ENCODE results near the gene CCDC149.
"Not testable (repeated sequence)": the region's sequence is repeated elsewhere in the genome, so short reads cannot be mapped to it uniquely, and the experiment has no call there.

Gene CCDC149

DNA sequence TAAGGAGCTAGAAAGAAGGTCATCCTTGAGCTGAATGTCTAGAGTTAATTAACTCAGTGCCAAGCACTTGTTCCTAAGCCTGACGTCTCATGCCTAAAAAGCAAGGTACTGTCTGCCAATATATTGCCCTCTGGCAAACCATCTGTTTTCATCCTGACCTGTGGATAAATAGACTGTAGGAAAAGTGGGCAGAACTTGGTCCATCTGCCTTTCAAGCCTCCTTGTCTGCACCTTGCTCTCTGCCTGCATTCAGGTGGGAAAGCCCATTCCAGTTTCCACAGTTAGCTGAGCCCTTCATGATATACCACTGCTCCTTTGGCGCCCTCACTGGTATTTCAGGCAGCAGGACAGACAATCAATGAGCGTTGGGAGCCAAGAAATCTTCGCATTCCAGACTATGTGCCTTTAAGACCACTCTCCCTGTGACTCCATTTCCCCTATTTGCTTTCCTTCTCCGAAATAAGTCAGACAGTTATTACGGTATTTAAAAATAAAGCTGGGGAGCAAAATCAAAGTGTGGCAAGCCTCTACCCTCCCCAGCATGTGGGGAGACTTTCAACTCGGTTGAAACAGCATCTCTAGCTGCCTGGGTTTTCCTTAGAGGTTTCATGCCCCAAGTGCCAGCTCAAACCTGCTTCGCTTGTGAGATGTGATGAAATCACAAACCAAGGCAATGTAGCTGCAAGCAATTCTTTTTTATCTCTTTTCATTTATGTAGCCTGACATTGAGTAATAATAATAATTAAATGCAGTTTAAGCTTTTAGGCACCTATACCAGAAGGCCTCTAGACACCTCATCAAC is 2.5 kb upstream of the CCDC149 start:
- Histone ChIP-seq H2BK15ac (replicated peaks; ENCODE audit: low read depth) (no peak overlapping the region), H3K79me2 (ENCODE audit: control insufficient read depth, insufficient read depth, low read length) (no peaks in the 10 kb centered on the region), H3K4me3 (ENCODE audit: low read length) (no peak overlapping the region), H2BK5ac (ENCODE audit: low read length) (no peak overlapping the region), H3K9ac (ENCODE audit: low read length) (no peak overlapping the region), H3K23ac (ENCODE audit: low read length) (no peak overlapping the region), H4K5ac (ENCODE audit: low read length) (no peak overlapping the region), H3K56ac (ENCODE audit: low read length) (no peak overlapping the region), H3K27me3 (ENCODE audit: insufficient read depth, low read length, poor library complexity) (no peaks in the 10 kb centered on the region), H3K36me3 (ENCODE audit: control insufficient read depth, insufficient read depth, low read length) (no peaks in the 10 kb centered on the region), H4K8ac (ENCODE audit: low read depth, low read length) (no peak overlapping the region), H3K79me1 (ENCODE audit: low read length) (no peaks in the 10 kb centered on the region), H2AK5ac (ENCODE audit: low read length) (no peak overlapping the region), H3K4me1 (ENCODE audit: control insufficient read depth, low read depth, low read length) (no peaks in the 10 kb centered on the region), H3K4me2 (ENCODE audit: low read length) (no peak overlapping the region), H3K27ac (ENCODE audit: low read depth, low read length) (no peak overlapping the region), H3K18ac (ENCODE audit: low read length) (no peak overlapping the region), H2BK120ac (ENCODE audit: low read depth, low read length) (no peak overlapping the region), H3K4ac (ENCODE audit: low read depth, low read length) (no peak overlapping the region)
- no CpG with 5 or more reads among the region's 8 CpGs for WGBS (ENCODE audit: extremely low coverage, insufficient coverage, low lambda C conversion rate)
- DNase-seq, result peak; percentile 52

DNA sequence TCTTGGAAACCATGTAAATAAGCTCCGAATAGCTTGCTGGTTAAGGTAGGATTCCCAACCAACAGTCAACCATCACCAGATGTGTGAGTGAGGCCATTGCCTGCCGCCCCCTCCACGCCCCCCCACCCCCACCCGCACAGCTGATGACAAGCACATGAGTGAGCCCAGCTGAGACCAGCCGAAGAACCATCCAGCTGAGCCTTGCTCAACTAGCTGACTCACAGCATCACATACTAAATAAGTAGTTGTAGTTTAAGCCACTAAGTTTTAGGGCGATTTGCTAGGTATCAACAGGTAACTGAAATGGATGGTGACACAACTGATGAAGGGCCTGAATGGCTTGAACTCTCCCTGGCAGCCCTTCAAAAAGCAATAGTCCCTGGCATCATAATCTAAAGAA is 1.6 kb upstream of the CCDC149 start:
- Histone ChIP-seq H2BK15ac (replicated peaks; ENCODE audit: low read depth) (no peak overlapping the region), H3K23ac (ENCODE audit: low read length) (no peak overlapping the region), H3K56ac (ENCODE audit: low read length) (no peak overlapping the region), H3K9ac (ENCODE audit: low read length) (no peak overlapping the region), H2BK5ac (ENCODE audit: low read length) (no peak overlapping the region), H3K4me2 (ENCODE audit: low read length) (no peak overlapping the region), H2BK120ac (ENCODE audit: low read depth, low read length) (no peak overlapping the region), H2AK5ac (ENCODE audit: low read length) (no peak overlapping the region), H3K27me3 (ENCODE audit: insufficient read depth, low read length, poor library complexity) (no peaks in the 10 kb centered on the region), H3K18ac (ENCODE audit: low read length) (no peak overlapping the region), H3K4ac (ENCODE audit: low read depth, low read length) (no peak overlapping the region), H3K79me1 (ENCODE audit: low read length) (no peaks in the 10 kb centered on the region), H3K27ac (ENCODE audit: low read depth, low read length) (no peak overlapping the region), H3K4me1 (ENCODE audit: control insufficient read depth, low read depth, low read length) (no peaks in the 10 kb centered on the region), H3K79me2 (ENCODE audit: control insufficient read depth, insufficient read depth, low read length) (no peaks in the 10 kb centered on the region), H3K4me3 (ENCODE audit: low read length) (no peak overlapping the region), H4K8ac (ENCODE audit: low read depth, low read length) (no peak overlapping the region), H3K36me3 (ENCODE audit: control insufficient read depth, insufficient read depth, low read length) (no peaks in the 10 kb centered on the region), H4K5ac (ENCODE audit: low read length) (no peak overlapping the region)
- WGBS (ENCODE audit: extremely low coverage, insufficient coverage, low lambda C conversion rate), result no CpG with 5 or more reads among the region's 6 CpGs
- no peak for DNase-seq

DNA sequence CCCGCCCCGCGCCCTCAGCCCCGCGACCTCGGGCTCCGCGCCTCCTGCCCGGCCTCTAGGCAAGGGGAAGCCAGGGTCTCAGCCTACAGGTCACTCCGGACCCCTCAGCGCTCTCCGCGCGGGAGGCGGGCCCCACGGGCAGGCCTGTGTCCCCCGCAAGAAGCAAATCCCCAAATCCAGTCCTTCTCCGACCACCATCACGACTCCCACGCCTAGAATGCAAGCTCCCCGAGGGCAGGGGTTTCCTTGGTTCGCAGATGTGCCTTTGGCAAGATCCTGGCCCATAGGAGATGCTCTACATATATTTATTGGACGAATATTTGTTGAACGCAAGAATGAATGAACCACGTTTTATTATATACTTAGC is 260 bp upstream of the CCDC149 start:
- H3K9ac ChIP-seq (ENCODE audit: low read length), result peak overlapping the region; percentile 73
- no peak overlapping the region for H2BK5ac ChIP-seq (ENCODE audit: low read length)
- no peak overlapping the region for H3K27ac ChIP-seq (ENCODE audit: low read depth, low read length)
- H2BK15ac ChIP-seq (replicated peaks; ENCODE audit: low read depth), result no peak overlapping the region
- H3K79me2 ChIP-seq (ENCODE audit: control insufficient read depth, insufficient read depth, low read length), result no peaks in the 10 kb centered on the region
- H3K79me1 ChIP-seq (ENCODE audit: low read length), result no peaks in the 10 kb centered on the region
- no peak overlapping the region for H4K8ac ChIP-seq (ENCODE audit: low read depth, low read length)
- peak overlapping the region; percentile 46 for H3K4ac ChIP-seq (ENCODE audit: low read depth, low read length)
- no peaks in the 10 kb centered on the region for H3K27me3 ChIP-seq (ENCODE audit: insufficient read depth, low read length, poor library complexity)
- peak overlapping the region; percentile 86 for H3K56ac ChIP-seq (ENCODE audit: low read length)
- no peak overlapping the region for H3K23ac ChIP-seq (ENCODE audit: low read length)
- peak overlapping the region; percentile 17 for H2BK120ac ChIP-seq (ENCODE audit: low read depth, low read length)
- peak; percentile 39 for DNase-seq
- H4K5ac ChIP-seq (ENCODE audit: low read length), result no peak overlapping the region
- H2AK5ac ChIP-seq (ENCODE audit: low read length), result no peak overlapping the region
- no peaks in the 10 kb centered on the region for H3K4me1 ChIP-seq (ENCODE audit: control insufficient read depth, low read depth, low read length)
- no peak overlapping the region for H3K4me3 ChIP-seq (ENCODE audit: low read length)
- H3K4me2 ChIP-seq (ENCODE audit: low read length), result peak overlapping the region; percentile 64
- H3K36me3 ChIP-seq (ENCODE audit: control insufficient read depth, insufficient read depth, low read length), result no peaks in the 10 kb centered on the region
- WGBS (ENCODE audit: extremely low coverage, insufficient coverage, low lambda C conversion rate), result no CpG with 5 or more reads among the region's 25 CpGs
- peak overlapping the region; percentile 25 for H3K18ac ChIP-seq (ENCODE audit: low read length)

DNA sequence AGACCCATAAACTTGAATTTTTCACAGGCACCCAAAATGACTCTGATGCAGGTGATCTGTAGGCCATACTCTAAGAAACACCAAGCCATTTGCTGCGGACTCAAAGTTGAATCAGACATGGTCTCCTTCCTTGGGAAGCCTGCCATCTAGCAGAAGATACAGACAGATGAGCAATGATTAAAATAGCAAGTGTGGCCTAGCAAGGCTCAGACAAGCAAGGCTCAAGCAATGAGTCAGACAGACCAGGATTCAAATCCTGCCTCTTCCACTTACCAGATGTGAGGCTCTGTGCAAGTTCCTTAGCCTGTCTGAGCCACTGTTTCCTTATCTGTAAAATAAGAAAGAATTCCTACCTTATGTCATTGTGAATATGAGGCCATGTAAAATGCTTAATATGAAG is 2.3 kb downstream of the CCDC149 start:
- WGBS (ENCODE audit: extremely low coverage, insufficient coverage, low lambda C conversion rate), result no CpG with 5 or more reads among the region's 1 CpG
- no peak overlapping the region for H2BK15ac ChIP-seq (replicated peaks; ENCODE audit: low read depth)
- H3K27me3 ChIP-seq (ENCODE audit: insufficient read depth, low read length, poor library complexity), result no peaks in the 10 kb centered on the region
- H2AK5ac ChIP-seq (ENCODE audit: low read length), result no peak overlapping the region
- H3K56ac ChIP-seq (ENCODE audit: low read length), result no peak overlapping the region
- H3K79me2 ChIP-seq (ENCODE audit: control insufficient read depth, insufficient read depth, low read length), result no peaks in the 10 kb centered on the region
- H4K8ac ChIP-seq (ENCODE audit: low read depth, low read length), result no peak overlapping the region
- no peak overlapping the region for H2BK120ac ChIP-seq (ENCODE audit: low read depth, low read length)
- no peak overlapping the region for H3K4ac ChIP-seq (ENCODE audit: low read depth, low read length)
- no peak overlapping the region for H3K4me3 ChIP-seq (ENCODE audit: low read length)
- H3K36me3 ChIP-seq (ENCODE audit: control insufficient read depth, insufficient read depth, low read length), result no peaks in the 10 kb centered on the region
- no peak overlapping the region for H3K9ac ChIP-seq (ENCODE audit: low read length)
- no peak overlapping the region for H4K5ac ChIP-seq (ENCODE audit: low read length)
- H3K79me1 ChIP-seq (ENCODE audit: low read length), result no peaks in the 10 kb centered on the region
- no peak overlapping the region for H3K18ac ChIP-seq (ENCODE audit: low read length)
- H3K4me1 ChIP-seq (ENCODE audit: control insufficient read depth, low read depth, low read length), result no peaks in the 10 kb centered on the region
- H2BK5ac ChIP-seq (ENCODE audit: low read length), result no peak overlapping the region
- no peak overlapping the region for H3K4me2 ChIP-seq (ENCODE audit: low read length)
- DNase-seq, result no peak
- H3K23ac ChIP-seq (ENCODE audit: low read length), result no peak overlapping the region
- no peak overlapping the region for H3K27ac ChIP-seq (ENCODE audit: low read depth, low read length)

DNA sequence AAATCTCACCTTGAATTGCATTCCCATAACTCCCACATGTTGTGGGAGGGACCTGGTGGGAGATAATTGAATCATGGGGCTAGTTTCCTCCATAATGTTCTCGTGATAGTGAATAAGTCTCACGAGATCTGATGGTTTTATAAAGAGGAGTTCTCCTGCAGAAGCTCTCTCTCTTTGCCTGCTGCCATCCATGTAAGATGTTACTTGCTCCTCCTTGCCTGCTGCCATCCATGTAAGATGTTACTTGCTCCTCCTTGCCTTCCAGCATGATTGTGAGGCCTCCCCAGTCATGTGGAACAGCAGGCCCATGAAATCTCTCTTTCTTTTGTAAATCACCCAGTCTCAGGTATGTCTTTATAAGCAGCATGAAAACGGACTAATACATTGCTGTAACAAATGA is 3.2 kb downstream of the CCDC149 start:
- not testable (repeated sequence) for H3K36me3 ChIP-seq (ENCODE audit: control insufficient read depth, insufficient read depth, low read length); H3K4me3 ChIP-seq (ENCODE audit: low read length); H3K4ac ChIP-seq (ENCODE audit: low read depth, low read length); H3K9ac ChIP-seq (ENCODE audit: low read length); H3K27me3 ChIP-seq (ENCODE audit: insufficient read depth, low read length, poor library complexity); DNase-seq; H4K5ac ChIP-seq (ENCODE audit: low read length); H2AK5ac ChIP-seq (ENCODE audit: low read length); H3K4me2 ChIP-seq (ENCODE audit: low read length); H4K8ac ChIP-seq (ENCODE audit: low read depth, low read length); H3K27ac ChIP-seq (ENCODE audit: low read depth, low read length); H3K56ac ChIP-seq (ENCODE audit: low read length); H3K79me2 ChIP-seq (ENCODE audit: control insufficient read depth, insufficient read depth, low read length); H3K18ac ChIP-seq (ENCODE audit: low read length); H3K79me1 ChIP-seq (ENCODE audit: low read length); H3K23ac ChIP-seq (ENCODE audit: low read length); H3K4me1 ChIP-seq (ENCODE audit: control insufficient read depth, low read depth, low read length); H2BK120ac ChIP-seq (ENCODE audit: low read depth, low read length); H2BK15ac ChIP-seq (replicated peaks; ENCODE audit: low read depth); H2BK5ac ChIP-seq (ENCODE audit: low read length)
- WGBS (ENCODE audit: extremely low coverage, insufficient coverage, low lambda C conversion rate), result no CpG with 5 or more reads among the region's 3 CpGs

DNA sequence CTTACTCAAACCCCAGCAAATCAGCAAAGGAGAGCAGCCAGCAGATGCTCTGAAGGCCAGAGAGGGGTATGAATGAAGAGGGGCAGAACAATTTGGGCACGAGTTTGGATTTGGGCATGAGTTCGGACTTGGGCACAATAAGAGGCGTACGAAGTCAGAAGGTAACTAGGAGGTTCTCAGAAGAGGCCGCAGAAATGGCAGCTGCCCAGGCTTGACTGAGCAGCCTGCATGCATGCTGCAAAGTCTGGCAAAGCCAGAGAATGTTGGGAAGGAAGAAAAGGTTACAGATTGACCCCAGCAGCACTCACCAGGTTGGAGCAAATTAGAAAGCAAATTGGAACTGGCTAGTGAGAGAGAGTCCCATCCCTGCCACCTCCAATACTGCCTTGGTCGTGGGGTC is 15.2 kb downstream of the CCDC149 start:
- no peak overlapping the region for H2BK15ac ChIP-seq (replicated peaks; ENCODE audit: low read depth)
- no peak overlapping the region for H3K18ac ChIP-seq (ENCODE audit: low read length)
- H3K27me3 ChIP-seq (ENCODE audit: insufficient read depth, low read length, poor library complexity), result no peaks in the 10 kb centered on the region
- H3K4me2 ChIP-seq (ENCODE audit: low read length), result no peak overlapping the region
- H3K23ac ChIP-seq (ENCODE audit: low read length), result no peak overlapping the region
- H2BK120ac ChIP-seq (ENCODE audit: low read depth, low read length), result no peak overlapping the region
- H3K79me2 ChIP-seq (ENCODE audit: control insufficient read depth, insufficient read depth, low read length), result no peaks in the 10 kb centered on the region
- no peaks in the 10 kb centered on the region for H3K36me3 ChIP-seq (ENCODE audit: control insufficient read depth, insufficient read depth, low read length)
- no peak overlapping the region for H3K4me3 ChIP-seq (ENCODE audit: low read length)
- no peak overlapping the region for H4K8ac ChIP-seq (ENCODE audit: low read depth, low read length)
- no peaks in the 10 kb centered on the region for H3K4me1 ChIP-seq (ENCODE audit: control insufficient read depth, low read depth, low read length)
- no peak for DNase-seq
- H3K27ac ChIP-seq (ENCODE audit: low read depth, low read length), result no peak overlapping the region
- no peaks in the 10 kb centered on the region for H3K79me1 ChIP-seq (ENCODE audit: low read length)
- H3K4ac ChIP-seq (ENCODE audit: low read depth, low read length), result no peak overlapping the region
- H4K5ac ChIP-seq (ENCODE audit: low read length), result no peak overlapping the region
- H3K56ac ChIP-seq (ENCODE audit: low read length), result no peak overlapping the region
- no peak overlapping the region for H2AK5ac ChIP-seq (ENCODE audit: low read length)
- H2BK5ac ChIP-seq (ENCODE audit: low read length), result no peak overlapping the region
- H3K9ac ChIP-seq (ENCODE audit: low read length), result no peak overlapping the region
- WGBS (ENCODE audit: extremely low coverage, insufficient coverage, low lambda C conversion rate), result no CpG with 5 or more reads among the region's 6 CpGs
